Measurements from ENCODE around the gene LRRC10B. TPM values are rescaled to one million over a fixed set of nuclear protein-coding genes. Genes with fewer than 3 reads are reported as not detected.
A peak's percentile ranks its signal among the peaks of the same experiment; 100 is the strongest.
"Not testable (repeated sequence)": the region's sequence is repeated elsewhere in the genome, so short reads cannot be mapped to it uniquely, and the experiment has no call there.

The LRRC10B gene
- total RNA-seq, result not detected

- H3K27me3 ChIP-seq (ENCODE audit: control insufficient read depth in 3 of 3, insufficient read depth in 3 of 3, low read length in 3 of 3), result peaks cover 54 to 71% (median 60%) of the 10 kb centered on the region in 3 donors
- H3K9me3 ChIP-seq (ENCODE audit: control insufficient read depth in 3 of 3, low read length in 3 of 3), result no peaks in the 10 kb centered on the region
- H3K9ac ChIP-seq (ENCODE audit: low read depth in 1 of 3, low read length in 3 of 3), result peak within 1 kb of the TSS in 2 of 3 donors; percentile 14 to 54
- H3K4me1 ChIP-seq (ENCODE audit: control insufficient read depth in 3 of 3, insufficient read depth in 3 of 3, low read length in 3 of 3), result peaks cover 16 to 18% (median 17%) of the 10 kb centered on the region in 3 donors
- peak within 1 kb of the TSS in 2 of 3 donors; percentile 54 for H3K4me3 ChIP-seq (ENCODE audit: low read length in 3 of 3)
- no peaks in the 10 kb centered on the region for H3K36me3 ChIP-seq (ENCODE audit: control insufficient read depth in 3 of 3, insufficient read depth in 3 of 3, low read length in 3 of 3)
- no peak within 1 kb of the TSS for H3K27ac ChIP-seq (ENCODE audit: low read depth, low read length)
Observed at GRCh38 chr11:61507962-61508861, at the start of gene LRRC10B. Gene LRRC10B, plus strand, starts transcription at chr11:61508749. Its CDS starts 250 bp downstream, at chr11:61508999.

- H3K4me1 ChIP-seq (ENCODE audit: control insufficient read depth in 3 of 3, insufficient read depth in 3 of 3, low read length in 3 of 3), result peaks cover 8 to 12% (median 9%) of the 10 kb centered on the region in 3 donors
Observed at GRCh38 chr11:61460474-61460881, 48.1 kb upstream of the LRRC10B start.

GRCh38 chr11:61460986-61461385 is 47.6 kb upstream of the LRRC10B start:
- Histone ChIP-seq H3K4me3 (ENCODE audit: low read length in 3 of 3) (no peak overlapping the region), H3K27me3 (ENCODE audit: control insufficient read depth in 3 of 3, insufficient read depth in 3 of 3, low read length in 3 of 3) (no peaks in the 10 kb centered on the region), H3K9ac (ENCODE audit: low read depth in 1 of 3, low read length in 3 of 3) (no peak overlapping the region), H3K4me1 (ENCODE audit: control insufficient read depth in 3 of 3, insufficient read depth in 3 of 3, low read length in 3 of 3) (peaks cover 8 to 12% (median 9%) of the 10 kb centered on the region in 3 donors), H3K9me3 (ENCODE audit: control insufficient read depth in 3 of 3, low read length in 3 of 3) (no peaks in the 10 kb centered on the region), H3K27ac (ENCODE audit: low read depth, low read length) (no peak overlapping the region), H3K36me3 (ENCODE audit: control insufficient read depth in 3 of 3, insufficient read depth in 3 of 3, low read length in 3 of 3) (peaks cover 0 to 4% (median 0%) of the 10 kb centered on the region in 3 donors)

More at GRCh38 chr11:61460474-61460881, 48.1 kb upstream of the LRRC10B start:
- Histone ChIP-seq H3K27me3 (ENCODE audit: control insufficient read depth in 3 of 3, insufficient read depth in 3 of 3, low read length in 3 of 3) (no peaks in the 10 kb centered on the region), H3K36me3 (ENCODE audit: control insufficient read depth in 3 of 3, insufficient read depth in 3 of 3, low read length in 3 of 3) (peaks cover 3 to 8% (median 3%) of the 10 kb centered on the region in 3 donors), H3K27ac (ENCODE audit: low read depth, low read length) (no peak overlapping the region), H3K9me3 (ENCODE audit: control insufficient read depth in 3 of 3, low read length in 3 of 3) (no peaks in the 10 kb centered on the region), H3K9ac (ENCODE audit: low read depth in 1 of 3, low read length in 3 of 3) (no peak overlapping the region), H3K4me3 (ENCODE audit: low read length in 3 of 3) (no peak overlapping the region)

GRCh38 chr11:61467602-61468001 is 40.9 kb upstream of the LRRC10B start:
- H3K27ac ChIP-seq (ENCODE audit: low read depth, low read length), result not testable (repeated sequence)

GRCh38 chr11:61468002-61468401 is 40.5 kb upstream of the LRRC10B start:
- Histone ChIP-seq H3K4me3 (ENCODE audit: low read length in 3 of 3) (no peak overlapping the region), H3K9me3 (ENCODE audit: control insufficient read depth in 3 of 3, low read length in 3 of 3) (no peaks in the 10 kb centered on the region), H3K27ac (ENCODE audit: low read depth, low read length) (no peak overlapping the region), H3K4me1 (ENCODE audit: control insufficient read depth in 3 of 3, insufficient read depth in 3 of 3, low read length in 3 of 3) (peaks cover 12 to 16% (median 13%) of the 10 kb centered on the region in 3 donors), H3K27me3 (ENCODE audit: control insufficient read depth in 3 of 3, insufficient read depth in 3 of 3, low read length in 3 of 3) (no peaks in the 10 kb centered on the region), H3K36me3 (ENCODE audit: control insufficient read depth in 3 of 3, insufficient read depth in 3 of 3, low read length in 3 of 3) (peaks cover 0 to 5% (median 3%) of the 10 kb centered on the region in 3 donors), H3K9ac (ENCODE audit: low read depth in 1 of 3, low read length in 3 of 3) (no peak overlapping the region)

More at GRCh38 chr11:61467602-61468001, 40.9 kb upstream of the LRRC10B start:
- not testable (repeated sequence) for H3K4me3 ChIP-seq (ENCODE audit: low read length in 3 of 3); H3K27me3 ChIP-seq (ENCODE audit: control insufficient read depth in 3 of 3, insufficient read depth in 3 of 3, low read length in 3 of 3); H3K9me3 ChIP-seq (ENCODE audit: control insufficient read depth in 3 of 3, low read length in 3 of 3); H3K36me3 ChIP-seq (ENCODE audit: control insufficient read depth in 3 of 3, insufficient read depth in 3 of 3, low read length in 3 of 3); H3K9ac ChIP-seq (ENCODE audit: low read depth in 1 of 3, low read length in 3 of 3)
- peaks cover 8 to 12% (median 9%) of the 10 kb centered on the region in 3 donors for H3K4me1 ChIP-seq (ENCODE audit: control insufficient read depth in 3 of 3, insufficient read depth in 3 of 3, low read length in 3 of 3)

GRCh38 chr11:61472282-61472681 is 36.3 kb upstream of the LRRC10B start:
- Histone ChIP-seq H3K27me3 (ENCODE audit: control insufficient read depth in 3 of 3, insufficient read depth in 3 of 3, low read length in 3 of 3) (peaks cover 0 to 2% (median 0%) of the 10 kb centered on the region in 3 donors), H3K27ac (ENCODE audit: low read depth, low read length) (peak overlapping the region; percentile 62), H3K4me3 (ENCODE audit: low read length in 3 of 3) (peak overlapping the region in 1 of 3 donors; percentile 48), H3K9me3 (ENCODE audit: control insufficient read depth in 3 of 3, low read length in 3 of 3) (no peaks in the 10 kb centered on the region), H3K4me1 (ENCODE audit: control insufficient read depth in 3 of 3, insufficient read depth in 3 of 3, low read length in 3 of 3) (peaks cover 17 to 31% (median 18%) of the 10 kb centered on the region in 3 donors), H3K36me3 (ENCODE audit: control insufficient read depth in 3 of 3, insufficient read depth in 3 of 3, low read length in 3 of 3) (peaks cover 0 to 9% (median 4%) of the 10 kb centered on the region in 3 donors), H3K9ac (ENCODE audit: low read depth in 1 of 3, low read length in 3 of 3) (peak overlapping the region; percentile 17 to 48 (median 48))

GRCh38 chr11:61472868-61473267 is 35.7 kb upstream of the LRRC10B start:
- H3K27me3 ChIP-seq (ENCODE audit: control insufficient read depth in 3 of 3, insufficient read depth in 3 of 3, low read length in 3 of 3), result peaks cover 0 to 3% (median 2%) of the 10 kb centered on the region in 3 donors
- peaks cover 0 to 9% (median 4%) of the 10 kb centered on the region in 3 donors for H3K36me3 ChIP-seq (ENCODE audit: control insufficient read depth in 3 of 3, insufficient read depth in 3 of 3, low read length in 3 of 3)
- no peak overlapping the region for H3K4me3 ChIP-seq (ENCODE audit: low read length in 3 of 3)
- peak overlapping the region; percentile 62 for H3K27ac ChIP-seq (ENCODE audit: low read depth, low read length)
- peaks cover 18 to 37% (median 23%) of the 10 kb centered on the region in 3 donors for H3K4me1 ChIP-seq (ENCODE audit: control insufficient read depth in 3 of 3, insufficient read depth in 3 of 3, low read length in 3 of 3)
- no peaks in the 10 kb centered on the region for H3K9me3 ChIP-seq (ENCODE audit: control insufficient read depth in 3 of 3, low read length in 3 of 3)
- H3K9ac ChIP-seq (ENCODE audit: low read depth in 1 of 3, low read length in 3 of 3), result peak overlapping the region in 1 of 3 donors; percentile 17

GRCh38 chr11:61473370-61474012 is 35.1 kb upstream of the LRRC10B start:
- peaks cover 0 to 9% (median 4%) of the 10 kb centered on the region in 3 donors for H3K36me3 ChIP-seq (ENCODE audit: control insufficient read depth in 3 of 3, insufficient read depth in 3 of 3, low read length in 3 of 3)
- H3K27ac ChIP-seq (ENCODE audit: low read depth, low read length), result peak overlapping the region; percentile 36

GRCh38 chr11:61474013-61474643 is 34.4 kb upstream of the LRRC10B start:
- H3K27ac ChIP-seq (ENCODE audit: low read depth, low read length), result peak overlapping the region; percentile 36
- H3K4me1 ChIP-seq (ENCODE audit: control insufficient read depth in 3 of 3, insufficient read depth in 3 of 3, low read length in 3 of 3), result peaks cover 20 to 40% (median 26%) of the 10 kb centered on the region in 3 donors
- H3K36me3 ChIP-seq (ENCODE audit: control insufficient read depth in 3 of 3, insufficient read depth in 3 of 3, low read length in 3 of 3), result peaks cover 0 to 9% (median 4%) of the 10 kb centered on the region in 3 donors
- H3K9ac ChIP-seq (ENCODE audit: low read depth in 1 of 3, low read length in 3 of 3), result no peak overlapping the region
- H3K9me3 ChIP-seq (ENCODE audit: control insufficient read depth in 3 of 3, low read length in 3 of 3), result no peaks in the 10 kb centered on the region
- peaks cover 3 to 13% (median 13%) of the 10 kb centered on the region in 3 donors for H3K27me3 ChIP-seq (ENCODE audit: control insufficient read depth in 3 of 3, insufficient read depth in 3 of 3, low read length in 3 of 3)
- H3K4me3 ChIP-seq (ENCODE audit: low read length in 3 of 3), result no peak overlapping the region

More at GRCh38 chr11:61473370-61474012, 35.1 kb upstream of the LRRC10B start:
- Histone ChIP-seq H3K4me1 (ENCODE audit: control insufficient read depth in 3 of 3, insufficient read depth in 3 of 3, low read length in 3 of 3) (peaks cover 20 to 40% (median 26%) of the 10 kb centered on the region in 3 donors), H3K9me3 (ENCODE audit: control insufficient read depth in 3 of 3, low read length in 3 of 3) (no peaks in the 10 kb centered on the region), H3K4me3 (ENCODE audit: low read length in 3 of 3) (no peak overlapping the region), H3K27me3 (ENCODE audit: control insufficient read depth in 3 of 3, insufficient read depth in 3 of 3, low read length in 3 of 3) (peaks cover 0 to 8% (median 7%) of the 10 kb centered on the region in 3 donors), H3K9ac (ENCODE audit: low read depth in 1 of 3, low read length in 3 of 3) (no peak overlapping the region)

All from skeletal muscle tissue (tissue), 4 donors.